ENCODE data around the gene STK11IP. TPM values are rescaled to one million over a fixed set of nuclear protein-coding genes. Genes with fewer than 3 reads are reported as not detected.

STK11IP gene
- total RNA-seq, 3 donors from 2014 or later: 11.2 to 16.7 (median 15.7) TPM

- intact Hi-C loops (cut with DNase I; ENCODE audit: low total_unique reads): no loop called here
- Histone ChIP-seq H3K36me3 (no peaks in the 10 kb centered on the region), H3K4me3 (no peak overlapping the region), H3K27ac (no peak overlapping the region), H3K9me3 (no peaks in the 10 kb centered on the region), H3K4me1 (no peaks in the 10 kb centered on the region), H3K27me3 (no peaks in the 10 kb centered on the region)
- no peak for DNase-seq (ENCODE audit: low spot score in 2 of 2)
- TF ChIP-seq CTCF (IDR thresholded peaks at IDR 0.05): peak in 1 of 3 donors; percentile 33
- no peak for TF ChIP-seq POLR2A (IDR thresholded peaks at IDR 0.05)
Observed at GRCh38 chr2:219560037-219560892, 37.4 kb upstream of the STK11IP start.

GRCh38 chr2:219560893-219561178 lies 36.8 kb upstream of the STK11IP start:
- Histone ChIP-seq H3K4me1 (no peaks in the 10 kb centered on the region), H3K27me3 (no peaks in the 10 kb centered on the region), H3K36me3 (no peaks in the 10 kb centered on the region), H3K27ac (no peak overlapping the region), H3K4me3 (no peak overlapping the region), H3K9me3 (no peaks in the 10 kb centered on the region)
- TF ChIP-seq POLR2A (IDR thresholded peaks at IDR 0.05) (no peak), POLR2AphosphoS5 (IDR thresholded peaks at IDR 0.05) (no peak), CTCF (IDR thresholded peaks at IDR 0.05) (no peak)
- intact Hi-C loops (cut with DNase I; ENCODE audit: low total_unique reads): no loop called here
- no peak for DNase-seq (ENCODE audit: low spot score in 2 of 2)

GRCh38 chr2:219561179-219562048 lies 36.2 kb upstream of the STK11IP start:
- no peaks in the 10 kb centered on the region for H3K9me3 ChIP-seq
- no peaks in the 10 kb centered on the region for H3K27me3 ChIP-seq
- no peak overlapping the region for H3K4me3 ChIP-seq
- H3K27ac ChIP-seq: no peak overlapping the region
- H3K36me3 ChIP-seq: no peaks in the 10 kb centered on the region
- no peak for DNase-seq (ENCODE audit: low spot score in 2 of 2)
- H3K4me1 ChIP-seq: no peaks in the 10 kb centered on the region
- intact Hi-C loops (cut with DNase I; ENCODE audit: low total_unique reads): no loop called here
- TF ChIP-seq POLR2AphosphoS5 (IDR thresholded peaks at IDR 0.05) (no peak), CTCF (IDR thresholded peaks at IDR 0.05) (no peak), POLR2A (IDR thresholded peaks at IDR 0.05) (no peak)

GRCh38 chr2:219562049-219563020 lies 35.3 kb upstream of the STK11IP start:
- H3K4me1 ChIP-seq: no peaks in the 10 kb centered on the region
- TF ChIP-seq POLR2A (IDR thresholded peaks at IDR 0.05) (no peak), CTCF (IDR thresholded peaks at IDR 0.05) (no peak), POLR2AphosphoS5 (IDR thresholded peaks at IDR 0.05) (no peak)
- intact Hi-C loops (cut with DNase I; ENCODE audit: low total_unique reads): no loop called here
- no peak for DNase-seq (ENCODE audit: low spot score in 2 of 2)
- H3K9me3 ChIP-seq: no peaks in the 10 kb centered on the region
- H3K36me3 ChIP-seq: no peaks in the 10 kb centered on the region
- H3K4me3 ChIP-seq: no peak overlapping the region
- H3K27ac ChIP-seq: no peak overlapping the region
- no peaks in the 10 kb centered on the region for H3K27me3 ChIP-seq
